GM18499 (cell line): Measurements from ENCODE around the gene SH3RF3.

ENCODE experiments used
- ATAC-seq: cut with Tn5 transposase; IDR thresholded peaks from one replicate; pipeline ENCODE4 v1.9.1; 2021; ENCODE audit warnings: moderate number of reproducible peaks; ENCODE audit not compliant: insufficient read depth, unreplicated experiment

Gene SH3RF3

DNA sequence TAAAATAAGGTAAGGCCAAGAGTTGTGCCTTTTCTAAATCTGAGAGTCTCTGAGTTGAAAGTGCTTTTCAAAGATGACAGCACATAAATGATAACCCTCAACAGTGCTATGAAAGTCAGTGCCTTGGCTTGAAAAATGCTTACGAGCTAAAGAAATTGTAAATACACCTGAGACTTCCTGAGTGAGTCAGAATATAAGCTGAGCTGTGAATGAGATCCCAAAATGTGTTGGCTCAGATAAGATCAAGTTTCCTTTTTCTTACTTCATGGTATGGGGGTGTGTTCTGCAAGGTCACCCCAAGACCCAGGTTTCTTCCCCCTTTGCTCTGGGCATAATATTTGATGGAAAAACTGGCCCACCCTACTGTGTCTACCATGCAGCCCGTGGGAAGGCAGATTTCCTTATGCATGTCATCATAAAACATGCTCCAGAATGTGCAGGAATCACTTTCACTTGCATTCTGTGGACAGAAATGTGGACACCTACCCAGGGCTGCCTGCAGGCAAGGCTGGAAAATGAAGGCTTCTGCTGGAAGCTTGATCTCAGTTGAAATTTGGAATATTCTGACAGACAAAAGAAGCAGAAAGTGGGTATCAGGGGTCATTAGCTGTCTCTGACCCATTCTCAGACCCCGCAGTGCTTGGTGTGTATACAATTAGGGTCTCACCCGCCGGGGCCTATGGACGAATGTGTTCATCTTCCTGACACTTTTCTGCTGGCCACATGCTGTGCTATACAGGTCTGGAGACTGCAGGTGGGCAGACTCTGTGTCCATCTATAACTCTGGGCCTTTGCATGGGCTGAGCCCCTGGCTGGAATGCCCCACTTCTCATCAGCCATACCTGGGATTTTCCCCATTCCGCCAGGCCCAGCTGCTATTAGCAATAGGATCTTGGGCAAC lies 212.6 kb downstream of the SH3RF3 start:
- ATAC-seq = no peak

DNA sequence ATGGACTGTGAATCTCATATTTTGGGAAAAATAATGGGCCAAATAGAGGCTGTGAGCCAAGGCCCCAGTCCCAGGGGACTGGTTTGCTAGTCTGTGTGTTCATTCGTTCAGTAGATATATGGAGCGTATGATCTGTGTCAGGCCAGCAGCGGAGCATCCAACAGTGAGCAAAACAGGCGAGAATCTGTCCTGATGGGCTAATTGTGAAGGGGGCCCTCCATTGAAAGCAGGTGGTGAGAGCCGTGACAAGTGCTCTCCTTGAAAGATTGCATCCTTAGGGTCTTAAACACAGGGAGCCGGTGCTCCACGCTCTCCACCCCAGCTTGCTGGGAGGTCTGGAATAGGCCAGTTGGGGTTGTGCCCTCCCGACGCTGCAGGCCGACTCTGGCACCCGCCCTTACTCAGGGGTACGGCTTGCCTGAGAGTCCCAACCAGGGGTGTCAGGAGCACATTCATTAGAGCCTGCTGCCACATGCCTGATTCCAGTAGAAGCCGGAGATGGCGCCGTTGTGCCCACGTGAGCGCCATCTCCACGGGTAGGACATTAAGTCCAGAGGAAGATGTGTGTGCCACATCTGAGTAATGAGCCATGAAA lies 213.3 kb downstream of the SH3RF3 start:
- ATAC-seq = no peak

DNA sequence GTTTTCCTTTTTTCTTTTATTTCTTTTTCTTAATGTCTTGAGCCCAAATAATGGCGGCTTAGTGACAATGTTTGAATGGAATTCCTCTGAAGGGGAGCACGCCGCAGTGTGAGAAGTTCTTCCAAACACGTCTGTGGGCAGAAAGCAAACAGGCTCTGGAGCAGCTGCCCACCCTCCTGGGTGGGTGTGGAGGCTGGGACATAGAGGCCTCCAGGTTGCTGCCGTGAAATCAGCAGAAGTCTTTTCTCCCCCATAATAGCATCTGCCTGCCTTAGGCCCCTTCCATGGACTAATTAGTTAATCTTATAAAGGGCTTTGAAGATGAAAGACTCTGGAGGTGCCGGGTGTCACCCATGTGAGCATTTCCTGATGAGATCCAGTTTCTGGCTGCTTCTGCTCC lies 213.9 kb downstream of the SH3RF3 start:
- no peak for ATAC-seq

DNA sequence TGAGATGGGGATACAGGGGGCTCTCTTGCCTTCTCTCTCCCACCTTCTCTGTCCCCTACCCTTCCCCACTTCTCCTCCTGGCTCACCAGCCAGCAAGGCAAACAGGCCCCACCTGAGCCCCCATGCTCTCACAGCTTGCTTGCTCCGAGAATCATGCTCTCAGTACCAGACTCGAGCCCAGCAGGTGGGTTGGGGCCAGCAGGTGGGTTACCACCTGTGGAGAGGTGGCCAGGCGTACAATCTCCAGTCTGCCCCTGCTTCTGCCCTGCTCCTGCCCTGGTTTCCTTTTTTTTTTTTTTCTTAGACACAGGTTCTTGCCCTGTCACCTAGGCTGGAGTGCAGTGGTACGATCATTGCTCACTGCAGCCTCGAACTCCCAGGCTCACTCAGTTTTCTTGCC lies 214.5 kb downstream of the SH3RF3 start:
- no peak for ATAC-seq

DNA sequence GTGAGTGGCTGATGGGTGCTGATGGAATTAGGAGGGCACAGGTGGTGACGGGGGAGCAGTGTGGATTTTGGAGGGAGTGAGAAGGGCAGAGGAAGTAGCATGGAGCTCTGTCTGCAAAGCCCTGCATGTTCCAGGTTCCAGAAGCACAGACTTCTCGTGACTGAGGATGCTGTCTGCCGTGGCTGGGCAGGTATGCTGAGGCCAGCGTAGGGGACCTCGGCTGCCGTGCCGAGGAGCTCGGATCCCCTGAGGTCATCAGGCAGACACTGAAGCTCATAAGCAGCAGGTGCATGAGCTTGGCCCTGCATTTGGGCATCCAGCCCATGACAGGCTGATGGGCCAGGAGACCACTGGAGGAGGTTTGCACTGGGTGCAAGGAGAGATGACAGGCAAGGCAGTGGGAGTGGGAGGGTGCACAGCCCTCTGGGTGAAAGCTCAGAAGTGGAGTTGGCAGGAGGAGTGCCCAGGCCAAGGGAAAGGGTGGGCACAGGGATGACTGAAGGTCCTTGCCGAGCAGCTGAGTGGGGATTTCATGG lies 215.3 kb downstream of the SH3RF3 start:
- no peak for ATAC-seq

DNA sequence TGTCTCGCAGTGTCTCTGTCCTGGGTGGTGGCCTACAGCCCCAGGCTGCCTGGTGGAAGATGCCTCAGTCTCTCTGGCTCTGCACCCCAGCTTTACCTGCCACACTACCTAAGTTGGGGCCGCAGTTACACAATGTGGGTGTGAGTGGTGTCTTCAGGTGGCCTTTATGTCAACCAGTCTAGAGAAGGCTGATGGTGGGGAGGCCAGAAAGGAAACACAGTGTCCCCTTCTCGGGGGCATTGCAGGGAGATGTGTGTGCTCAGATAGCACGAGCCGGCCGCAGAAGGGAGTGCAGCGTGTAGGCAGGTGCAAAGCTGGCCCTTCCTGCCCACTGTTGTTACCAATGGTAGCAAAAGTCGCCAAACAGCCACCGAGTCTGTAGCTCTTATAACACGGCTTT lies 216.1 kb downstream of the SH3RF3 start:
- no peak for ATAC-seq

DNA sequence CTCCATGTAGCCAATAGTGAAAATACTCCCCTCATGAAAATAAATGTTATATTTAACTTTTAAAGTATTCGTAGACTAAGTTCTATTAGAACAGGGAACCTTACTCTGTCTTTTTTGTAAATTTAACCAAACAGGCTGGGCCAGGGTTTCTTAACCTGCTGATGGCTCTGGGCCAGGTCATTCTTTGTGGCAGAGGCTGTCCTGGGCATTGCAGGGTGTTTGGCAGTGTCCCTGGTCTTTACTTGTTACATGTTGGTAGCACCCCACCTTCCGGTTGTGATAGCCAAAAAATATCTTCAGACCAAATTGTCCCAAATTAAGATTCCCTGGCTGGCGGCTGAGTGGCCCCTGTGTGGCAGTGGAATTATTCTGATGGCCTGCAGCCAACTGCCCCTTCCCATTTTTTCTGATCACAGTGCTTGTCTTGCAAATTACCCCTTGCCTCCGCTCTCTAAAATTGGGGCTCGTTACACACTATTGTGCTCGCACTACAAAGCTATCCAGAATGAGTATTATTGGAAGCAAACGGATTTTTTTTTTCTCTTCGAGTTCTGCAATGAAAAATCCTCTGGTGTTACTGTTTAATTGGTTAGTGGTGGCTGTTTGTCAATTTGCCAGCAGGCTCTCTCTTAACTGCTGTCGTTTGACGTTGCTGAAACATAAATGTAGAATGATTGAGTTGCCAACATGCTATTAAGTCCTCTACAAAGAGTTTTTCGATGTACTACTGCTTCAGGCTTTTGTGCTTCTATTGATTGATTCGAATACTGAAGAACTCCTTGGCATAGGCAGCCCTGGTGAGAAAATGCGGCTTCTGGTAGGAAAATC lies 216.9 kb downstream of the SH3RF3 start:
- ATAC-seq = no peak

DNA sequence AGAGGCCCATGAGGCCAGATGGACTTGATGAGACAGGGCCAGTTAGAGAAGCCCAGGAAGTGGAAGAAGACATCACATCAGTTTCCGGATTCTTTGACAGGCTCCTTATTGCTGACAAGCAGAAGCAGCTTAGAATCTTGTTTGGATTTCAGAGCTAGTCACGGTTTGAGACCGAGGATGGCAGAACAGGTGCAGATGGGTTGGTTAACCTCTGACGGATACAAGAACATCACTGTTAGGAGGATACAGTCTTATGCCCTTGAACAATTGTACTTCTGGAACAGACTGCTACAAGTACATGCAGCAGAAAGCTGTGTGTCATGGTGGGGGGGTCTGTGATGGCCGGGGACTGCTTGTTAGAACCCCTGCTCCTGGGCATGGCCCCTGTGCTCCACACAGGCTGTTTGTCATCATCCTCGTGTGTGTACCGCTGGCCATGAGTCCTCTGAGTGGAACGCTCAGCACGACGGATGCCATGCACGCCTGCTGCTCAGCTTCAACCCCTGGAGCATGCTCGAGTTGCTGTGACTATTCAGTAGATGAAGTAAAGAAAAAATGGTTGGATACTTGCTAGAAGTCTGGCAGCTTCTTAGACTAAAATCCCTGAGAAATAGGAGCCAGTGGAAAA lies 217.7 kb downstream of the SH3RF3 start:
- no peak for ATAC-seq

DNA sequence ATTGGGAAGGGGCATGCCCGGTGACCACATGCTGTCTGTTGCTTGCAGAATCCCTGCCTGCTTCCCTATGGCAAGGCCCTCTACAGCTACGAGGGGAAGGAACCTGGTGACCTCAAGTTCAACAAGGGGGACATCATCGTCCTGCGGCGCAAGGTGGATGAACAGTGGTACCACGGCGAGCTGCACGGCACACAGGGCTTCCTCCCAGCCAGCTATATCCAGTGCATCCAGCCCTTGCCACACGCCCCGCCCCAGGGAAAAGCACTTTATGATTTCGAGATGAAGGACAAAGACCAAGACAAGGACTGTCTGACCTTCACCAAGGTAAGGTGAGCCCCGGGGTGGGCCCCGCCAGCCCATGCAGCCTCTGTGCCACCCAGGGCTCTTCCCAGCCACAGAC lies 218.6 kb downstream of the SH3RF3 start:
- no peak for ATAC-seq

DNA sequence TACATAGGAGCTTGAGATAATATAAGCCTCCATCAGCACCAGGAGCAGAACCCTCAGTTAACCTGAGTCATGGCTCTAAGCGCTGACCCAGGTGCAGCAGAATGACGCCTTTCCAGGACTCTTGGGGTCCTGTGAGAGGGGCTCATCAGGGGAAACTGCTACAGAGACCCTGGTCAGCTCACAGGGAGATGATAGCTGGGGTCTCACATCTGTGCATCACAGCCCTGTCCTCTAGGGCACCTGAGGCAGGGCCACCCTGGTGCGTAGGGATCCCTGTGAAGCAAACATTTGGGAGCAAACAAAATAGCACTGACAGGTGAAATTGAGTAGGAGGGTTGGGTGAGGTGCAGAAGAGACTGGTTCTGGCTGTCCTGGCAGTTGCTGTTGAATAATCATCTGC lies 219.2 kb downstream of the SH3RF3 start:
- no peak for ATAC-seq

DNA sequence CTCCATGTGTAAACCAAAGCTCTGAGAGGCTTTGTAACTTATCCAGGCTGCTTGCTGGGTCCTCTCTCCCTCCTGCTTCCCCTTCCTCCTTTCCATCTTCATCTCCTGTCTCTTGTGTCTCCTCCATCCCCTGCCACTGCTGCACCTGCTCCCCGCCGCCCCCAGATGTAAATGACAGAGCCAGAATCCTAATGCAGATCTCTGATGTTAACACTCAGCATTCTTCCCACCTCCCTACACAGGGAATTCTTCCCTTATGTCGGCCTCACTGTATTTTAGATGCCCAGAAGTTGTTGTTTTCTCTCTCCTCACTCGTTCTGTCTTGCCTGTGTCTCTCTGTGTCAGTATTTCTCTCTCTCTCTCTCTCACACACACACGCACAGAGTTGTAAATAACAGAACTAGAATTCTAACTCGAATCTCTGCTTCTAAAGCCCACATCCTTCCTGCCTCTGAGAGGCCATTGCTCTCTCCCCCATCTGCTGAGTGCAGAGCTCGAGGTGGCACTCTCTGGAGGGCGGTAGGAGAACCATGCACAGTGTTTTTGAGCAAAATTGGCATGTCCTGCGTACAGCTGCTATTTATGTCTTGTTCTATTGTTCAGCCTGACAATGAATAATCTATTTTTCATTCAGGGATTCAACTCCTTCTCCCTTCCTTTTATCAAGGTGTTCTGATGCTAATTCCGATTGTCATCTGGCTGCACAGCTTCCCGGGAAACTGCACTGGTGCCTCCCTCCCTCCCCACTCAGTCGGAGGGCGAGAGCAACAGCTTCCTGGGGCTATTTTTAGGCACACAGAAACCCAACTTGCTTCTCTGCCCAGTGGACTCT lies 219.9 kb downstream of the SH3RF3 start:
- no peak for ATAC-seq

DNA sequence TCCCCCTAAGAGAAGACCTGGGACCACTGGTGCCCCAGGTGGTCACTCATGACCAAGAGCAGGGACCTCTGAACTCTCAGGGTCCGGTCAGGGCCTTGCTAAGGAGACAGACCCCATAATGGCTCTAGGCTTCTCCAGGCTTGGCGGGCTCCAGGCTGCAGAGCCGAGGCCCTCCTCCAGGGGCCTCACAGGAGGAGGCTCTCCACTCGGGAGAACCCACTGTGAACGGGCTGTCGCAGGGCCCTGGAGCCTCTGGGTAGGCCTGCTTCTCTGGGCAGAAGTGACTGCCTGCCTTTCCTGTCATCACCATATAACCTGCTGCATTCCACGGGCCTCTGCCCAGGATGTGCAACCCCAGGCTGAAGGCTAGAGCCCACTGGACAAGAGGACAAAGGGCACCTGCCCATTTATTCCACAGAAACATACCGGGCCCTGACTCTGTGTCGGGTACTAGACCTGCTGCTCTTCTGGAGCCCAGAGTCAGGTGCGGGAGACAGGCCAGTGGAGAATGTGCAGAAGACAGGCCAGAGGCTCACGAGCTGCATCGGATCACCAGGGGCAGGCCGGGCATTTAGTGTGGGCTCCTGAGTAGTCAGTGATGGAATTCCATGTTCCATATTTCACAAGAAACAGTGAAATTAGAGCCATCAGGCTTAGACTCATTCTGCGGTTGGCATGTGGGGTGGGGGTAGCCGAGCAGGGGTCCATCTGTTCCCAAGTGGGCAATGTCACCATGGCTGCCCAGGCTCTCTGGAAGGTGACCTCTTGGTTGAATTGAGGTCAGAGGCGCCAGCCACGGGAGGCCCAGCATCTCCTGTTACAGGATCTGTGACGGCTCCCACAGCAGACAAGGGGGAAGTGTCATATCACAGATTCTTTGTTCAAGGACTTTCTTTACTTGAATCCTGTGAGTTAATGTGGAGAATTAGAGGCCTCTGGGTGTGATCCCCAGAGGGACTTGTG lies 220.8 kb downstream of the SH3RF3 start:
- ATAC-seq = no peak

DNA sequence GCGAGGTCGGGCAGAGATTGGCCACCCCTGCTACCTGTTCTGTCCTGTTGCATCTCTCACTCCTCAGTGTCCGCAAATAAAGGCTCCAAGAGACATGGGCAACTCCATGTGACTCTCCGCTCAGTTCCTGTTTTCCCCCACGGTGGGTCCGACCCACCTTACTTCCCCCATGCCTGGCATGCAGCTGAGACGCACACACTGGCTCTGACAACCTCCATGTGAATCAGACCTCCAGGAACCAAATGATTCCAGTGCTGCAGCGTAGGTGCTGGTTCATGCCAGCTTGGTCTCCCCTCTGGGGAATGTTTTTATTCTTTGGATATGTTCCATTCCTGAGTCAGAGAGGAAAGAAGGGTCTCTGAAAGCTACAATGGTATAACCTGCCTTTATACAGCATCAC lies 221.5 kb downstream of the SH3RF3 start:
- no peak for ATAC-seq

DNA sequence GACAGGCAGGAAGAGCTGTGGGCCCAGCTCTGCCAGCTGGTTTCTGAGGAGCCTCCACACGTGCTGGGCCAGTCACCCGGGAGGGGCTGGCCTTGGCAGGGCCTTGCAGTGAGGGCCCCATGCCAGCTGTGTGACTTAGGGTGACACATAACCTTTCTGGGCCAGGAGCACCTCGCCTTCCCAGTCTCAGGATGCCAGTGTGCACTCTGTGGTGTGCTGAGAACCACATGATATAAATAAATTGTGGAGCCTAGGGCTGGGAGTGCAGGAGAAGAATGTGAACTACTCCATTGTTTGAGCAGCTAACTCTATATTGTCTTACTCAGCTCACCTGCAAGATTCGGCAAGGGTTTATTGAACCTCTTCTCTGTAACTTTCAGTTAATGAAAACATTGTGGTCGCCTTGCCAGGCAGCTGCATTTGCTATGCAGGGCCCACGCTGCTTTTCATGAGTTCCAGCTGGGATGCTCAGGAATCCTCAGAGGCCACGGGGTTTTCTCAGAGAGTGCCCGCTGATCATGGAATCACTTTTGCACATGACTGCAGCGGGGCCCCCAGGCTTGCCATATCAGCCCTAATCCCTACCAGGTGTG lies 222.3 kb downstream of the SH3RF3 start:
- ATAC-seq = no peak

DNA sequence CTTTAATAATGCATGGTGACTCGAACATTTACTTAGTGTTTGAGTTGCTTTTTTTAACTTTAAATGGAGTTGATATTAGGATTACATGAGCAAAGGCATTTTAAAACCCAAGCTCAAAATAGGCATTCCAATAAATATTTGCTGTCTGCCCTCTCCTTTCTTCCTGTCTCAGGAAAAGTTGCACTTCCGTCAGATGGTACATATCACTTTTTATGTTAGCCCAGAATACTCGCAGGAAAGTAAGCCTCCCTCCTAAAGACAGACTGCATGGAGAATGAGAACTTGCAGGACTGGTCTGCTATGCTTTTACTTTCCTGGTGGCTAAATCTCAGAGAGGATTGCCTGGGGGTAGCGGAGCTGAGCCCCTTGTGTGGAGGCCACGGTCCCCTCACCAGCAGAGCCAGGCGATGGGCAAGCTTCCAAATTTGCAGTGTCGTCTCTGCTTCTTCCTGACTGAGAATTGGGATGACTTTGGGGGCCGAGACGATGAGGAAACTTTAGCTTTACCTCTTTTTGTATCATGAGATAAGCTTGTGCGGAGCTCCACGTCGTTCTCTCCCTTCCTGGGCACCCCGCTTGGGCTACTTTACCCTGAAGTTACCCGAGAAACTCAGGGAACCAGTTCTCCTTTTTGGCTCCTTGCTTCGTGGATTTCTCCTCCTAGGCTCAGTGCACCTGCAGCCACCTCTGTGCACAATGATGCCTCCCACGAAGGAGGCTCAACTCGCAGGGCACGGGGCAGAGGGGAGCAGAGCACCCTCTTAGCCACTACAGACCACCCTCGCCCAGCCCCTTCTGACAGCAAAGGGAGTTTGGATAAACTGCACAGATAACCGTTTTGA lies 223.3 kb downstream of the SH3RF3 start:
- ATAC-seq = no peak

DNA sequence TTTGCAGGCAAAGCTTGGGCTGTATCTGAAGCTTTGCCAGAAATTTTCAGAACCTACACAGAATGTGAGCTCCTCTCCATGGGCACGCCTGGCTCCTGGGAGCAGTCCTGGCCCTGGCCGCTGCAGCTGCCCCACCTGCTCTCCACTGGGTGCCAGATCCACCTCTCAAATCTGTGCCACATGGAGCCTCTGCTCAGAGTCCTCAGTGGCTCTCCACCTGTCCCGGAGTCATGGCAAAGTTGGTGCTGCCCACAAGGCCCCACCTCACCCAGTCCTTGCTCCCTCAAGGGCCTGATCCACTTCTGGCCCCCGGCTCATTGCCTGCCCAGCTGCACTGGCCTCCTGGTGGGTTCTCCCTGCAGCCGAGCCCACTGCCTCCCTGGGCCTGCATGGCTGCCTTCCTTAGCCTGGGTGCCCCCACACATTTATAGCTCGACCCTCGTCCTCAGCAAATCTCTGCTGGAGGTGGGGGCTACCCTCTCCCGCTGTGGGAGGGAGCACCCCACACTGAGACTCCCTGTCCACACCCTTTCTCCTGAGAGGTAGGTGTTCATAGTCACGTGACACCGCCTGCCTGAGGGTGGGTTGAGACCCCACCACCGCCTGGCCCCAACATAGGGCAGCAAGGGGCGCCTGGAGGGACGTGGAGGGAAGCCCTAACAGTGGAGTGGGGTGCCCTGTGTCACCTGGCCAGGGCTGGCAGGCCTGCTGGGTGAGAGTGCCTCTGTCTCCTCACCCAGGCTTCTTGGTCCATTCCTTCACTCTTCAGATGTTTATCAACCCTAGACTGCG lies 224.1 kb downstream of the SH3RF3 start:
- ATAC-seq = no peak
